NB4 (cell line): ENCODE results near the gene TRIM54.

Experiments used
- DNase-seq: peaks from one replicate; pipeline ENCODE4 v3.0.0; 2010; ENCODE audit warnings: low read depth
- H3K4me3 ChIP-seq: one replicate; pipeline ENCODE4 v1.5.1; 2011; ENCODE audit warnings: mild to moderate bottlenecking, low read depth, low read length, moderate library complexity
- CTCF ChIP-seq: IDR thresholded peaks from one replicate; pipeline ENCODE4 v1.5.1; 2012; ENCODE audit warnings: low read depth, low read length
- MYC ChIP-seq: IDR thresholded peaks from 2 replicates; pipeline ENCODE4 v1.6.1; 2011; ENCODE audit warnings: low read depth, low read length
- POLR2A ChIP-seq: IDR thresholded peaks from 2 replicates; pipeline ENCODE4 v1.6.1; 2011; ENCODE audit warnings: mild to moderate bottlenecking; ENCODE audit not compliant: insufficient read length; ENCODE audit errors: extremely low read depth
- TF ChIP-seq, protein P1 (sequence below): IDR thresholded peaks from 2 replicates; pipeline ENCODE4 v1.6.1; 2011; ENCODE audit warnings: low read depth, low read length

TRIM54 gene

GRCh38 chr2:27275211-27276150 is 6.7 kb upstream of the TRIM54 start, which contains the start of gene DNAJC5G:
DNAJC5G (plus strand) TSS chr2:27275433; CDS start chr2:27276729, 1,296 bp downstream.
- TF ChIP-seq POLR2A (no peak), CTCF (no peak), MYC (no peak)
- TF ChIP-seq, protein P1, sequence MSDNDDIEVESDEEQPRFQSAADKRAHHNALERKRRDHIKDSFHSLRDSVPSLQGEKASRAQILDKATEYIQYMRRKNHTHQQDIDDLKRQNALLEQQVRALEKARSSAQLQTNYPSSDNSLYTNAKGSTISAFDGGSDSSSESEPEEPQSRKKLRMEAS, result no peak
- H3K4me3 ChIP-seq, result no peak within 1 kb of the TSS
- DNase-seq, result no peak

GRCh38 chr2:27278010-27278409 is 4.2 kb upstream of the TRIM54 start:
- no peak for TF ChIP-seq POLR2A
- TF ChIP-seq, protein P1, result no peak
- TF ChIP-seq CTCF, result no peak
- TF ChIP-seq MYC, result no peak
- no peak overlapping the region for H3K4me3 ChIP-seq
- DNase-seq, result no peak

DNA sequence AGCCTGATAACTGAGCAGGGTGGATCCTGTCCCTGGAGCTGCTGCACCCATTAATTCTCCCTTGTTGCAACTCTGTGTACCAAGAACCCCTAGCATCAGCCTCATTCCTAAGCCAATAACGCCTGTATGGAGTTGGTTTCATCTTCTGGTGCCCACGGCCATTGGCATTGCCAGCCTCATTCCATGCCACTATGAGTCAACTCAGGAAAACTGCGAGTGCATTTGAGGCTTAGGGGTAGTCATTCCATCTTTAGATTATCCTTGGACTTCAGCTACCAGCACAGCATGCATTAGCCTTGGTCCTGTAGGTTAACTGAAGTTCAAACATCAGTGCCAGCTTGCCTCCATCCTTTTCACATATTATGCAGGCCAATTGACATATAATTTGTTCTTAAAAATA is 1.4 kb upstream of the TRIM54 start:
- DNase-seq, result no peak
- no peak overlapping the region for H3K4me3 ChIP-seq
- TF ChIP-seq, protein P1, result no peak
- TF ChIP-seq POLR2A (no peak), CTCF (no peak), MYC (no peak)

DNA sequence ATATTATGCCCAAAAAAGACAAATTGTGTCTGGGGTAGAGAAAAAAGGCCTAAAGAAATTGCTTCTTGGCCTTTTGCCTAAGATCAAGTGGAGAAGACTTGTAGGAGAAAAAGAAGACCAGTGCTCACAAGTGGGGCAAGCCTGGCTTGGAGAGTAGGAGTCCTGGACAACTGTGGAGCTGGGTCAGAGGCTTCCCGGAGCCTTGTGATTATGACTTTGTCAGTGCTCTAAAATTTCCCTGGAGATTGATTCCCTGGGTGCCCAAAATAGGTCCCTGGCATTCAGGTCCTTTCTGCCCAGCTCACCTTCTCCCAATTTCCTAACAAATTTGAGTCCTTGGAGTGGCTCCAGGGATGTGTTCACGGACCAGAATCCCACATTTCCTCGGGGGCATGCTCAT is 787 bp upstream of the TRIM54 start:
- TF ChIP-seq CTCF, result no peak
- TF ChIP-seq POLR2A, result no peak
- no peak for TF ChIP-seq MYC
- TF ChIP-seq, protein P1, result no peak
- DNase-seq, result no peak
- H3K4me3 ChIP-seq, result no peak overlapping the region

GRCh38 chr2:27282892-27283291 is 663 bp downstream of the TRIM54 start:
- DNase-seq, result no peak
- no peak for TF ChIP-seq MYC
- TF ChIP-seq CTCF, result no peak
- TF ChIP-seq, protein P1, result no peak
- no peak for TF ChIP-seq POLR2A
- no peak overlapping the region for H3K4me3 ChIP-seq
